ENCODE measurements around the gene FAM13A.

Gene FAM13A

GRCh38 chr4:88814043-88814617 is 242.9 kb downstream of the FAM13A start:
- ChIA-PET CTCF (interaction anchor here (0.6 to 1.4 kb wide), 3 partner anchors 108 to 255 kb away, joined by 3 to 6 read pairs (median 3); no protein-coding TSS in a partner anchor), POLR2A (no interaction called here)
- DNase-seq (ENCODE audit: extremely low spot score): peak; percentile 18
- TF ChIP-seq BHLHE40 (IDR thresholded peaks at IDR 0.05; ENCODE audit: borderline replicate concordance) (no peak), SP1 (IDR thresholded peaks at IDR 0.05) (no peak), FOXK2 (IDR thresholded peaks at IDR 0.05) (no peak), PKNOX1 (IDR thresholded peaks at IDR 0.05) (no peak)

- TF ChIP-seq ZNF384 (IDR thresholded peaks at IDR 0.05) (no peak), LEF1 (IDR thresholded peaks at IDR 0.05; ENCODE audit: borderline replicate concordance) (no peak), FOXM1 (IDR thresholded peaks at IDR 0.05; ENCODE audit: borderline replicate concordance) (no peak), PKNOX1 (IDR thresholded peaks at IDR 0.05) (no peak), ELF4 (IDR thresholded peaks at IDR 0.05) (no peak), BHLHE40 (IDR thresholded peaks at IDR 0.05; ENCODE audit: borderline replicate concordance) (no peak), L3MBTL2 (conservative IDR thresholded peaks at IDR 0.05) (no peak), CTBP1 (IDR thresholded peaks at IDR 0.05; ENCODE audit: borderline replicate concordance) (no peak), NFRKB (IDR thresholded peaks at IDR 0.05) (no peak), SUZ12 (IDR thresholded peaks at IDR 0.05) (no peak), FOXK2 (IDR thresholded peaks at IDR 0.05) (no peak), HDGF (IDR thresholded peaks at IDR 0.05; ENCODE audit: borderline replicate concordance) (no peak), FOXA1 (IDR thresholded peaks at IDR 0.05) (no peak), SP1 (IDR thresholded peaks at IDR 0.05) (no peak), TARDBP (IDR thresholded peaks at IDR 0.05) (no peak), ARNT (IDR thresholded peaks at IDR 0.05) (no peak)
- POLR2A ChIA-PET: no interaction called here
- no peak for DNase-seq (ENCODE audit: extremely low spot score)
- CTCF ChIA-PET: interaction anchor here (1.4 kb wide), 1 partner anchor 107 kb away, joined by 3 read pairs; no protein-coding TSS in a partner anchor
Measured at GRCh38 chr4:88813013-88813412, 244.0 kb downstream of the FAM13A start.

GRCh38 chr4:88812420-88812819 is 244.6 kb downstream of the FAM13A start:
- ChIA-PET POLR2A (no interaction called here), CTCF (no interaction called here)
- TF ChIP-seq LEF1 (IDR thresholded peaks at IDR 0.05; ENCODE audit: borderline replicate concordance): no peak

GRCh38 chr4:88811904-88812303 is 245.1 kb downstream of the FAM13A start:
- CTCF ChIA-PET: no interaction called here
- DNase-seq (ENCODE audit: extremely low spot score): no peak
- TF ChIP-seq TARDBP (IDR thresholded peaks at IDR 0.05): no peak
- TF ChIP-seq CTBP1 (IDR thresholded peaks at IDR 0.05; ENCODE audit: borderline replicate concordance): no peak
- TF ChIP-seq ZNF384 (IDR thresholded peaks at IDR 0.05): no peak
- TF ChIP-seq NFRKB (IDR thresholded peaks at IDR 0.05): no peak
- no peak for TF ChIP-seq FOXM1 (IDR thresholded peaks at IDR 0.05; ENCODE audit: borderline replicate concordance)
- no peak for TF ChIP-seq L3MBTL2 (conservative IDR thresholded peaks at IDR 0.05)
- TF ChIP-seq ARNT (IDR thresholded peaks at IDR 0.05): no peak
- TF ChIP-seq ELF4 (IDR thresholded peaks at IDR 0.05): no peak
- POLR2A ChIA-PET: no interaction called here

More at GRCh38 chr4:88812420-88812819, 244.6 kb downstream of the FAM13A start:
- DNase-seq (ENCODE audit: extremely low spot score): no peak

- DNase-seq (ENCODE audit: extremely low spot score): no peak
- TF ChIP-seq ARNT (IDR thresholded peaks at IDR 0.05) (no peak), HDGF (IDR thresholded peaks at IDR 0.05; ENCODE audit: borderline replicate concordance) (no peak), ZNF384 (IDR thresholded peaks at IDR 0.05) (no peak), SP1 (IDR thresholded peaks at IDR 0.05) (no peak), FOXK2 (IDR thresholded peaks at IDR 0.05) (no peak), LEF1 (IDR thresholded peaks at IDR 0.05; ENCODE audit: borderline replicate concordance) (no peak), BHLHE40 (IDR thresholded peaks at IDR 0.05; ENCODE audit: borderline replicate concordance) (no peak), ELF4 (IDR thresholded peaks at IDR 0.05) (no peak), FOXA1 (IDR thresholded peaks at IDR 0.05) (no peak), SUZ12 (IDR thresholded peaks at IDR 0.05) (no peak), TARDBP (IDR thresholded peaks at IDR 0.05) (no peak)
- ChIA-PET POLR2A (no interaction called here), CTCF (no interaction called here)
Measured at GRCh38 chr4:88810325-88810724, 246.7 kb downstream of the FAM13A start.

GRCh38 chr4:88809576-88810219 is 247.3 kb downstream of the FAM13A start:
- DNase-seq (ENCODE audit: extremely low spot score): no peak
- POLR2A ChIA-PET: no interaction called here
- no peak for TF ChIP-seq PKNOX1 (IDR thresholded peaks at IDR 0.05)
- CTCF ChIA-PET: no interaction called here

- no peak for TF ChIP-seq ELF4 (IDR thresholded peaks at IDR 0.05)
- TF ChIP-seq ZNF384 (IDR thresholded peaks at IDR 0.05): no peak
- no peak for DNase-seq (ENCODE audit: extremely low spot score)
- ChIA-PET POLR2A (no interaction called here), CTCF (no interaction called here)
Measured at GRCh38 chr4:88809101-88809500, 247.9 kb downstream of the FAM13A start.

All from HEK293T (cell line).